Activated naive CD8-positive, alpha-beta T cell treated with anti-CD3 and anti-CD28 coated beads, Interleukin-2, amount 10 ng/mL, durations not matched to agents 7 days and 5 days (primary cell): ENCODE results near the gene EXOC6B. TPM values are rescaled to one million over a fixed set of nuclear protein-coding genes. Genes with fewer than 3 reads are reported as not detected.

Experiments used
- ATAC-seq: fragments of 150-1000 bp; cut with Tn5 transposase; one replicate; pipeline ENCODE4 v1.10.0; 2021; ENCODE audit warnings: low read depth, moderate library complexity
- POLR2A ChIA-PET: fragments of 350-600 bp; sonication (Branson Sonifier 250); formaldehyde crosslinking; loops from one replicate; lab custom pipeline; 2021; ENCODE audit warnings: antibody characterized with exemption; lab: Charles Lee
- DNase-seq: peaks from one replicate; pipeline ENCODE4 v3.0.0; 2021
- H3K27ac Mint-ChIP-seq: one replicate; pipeline ENCODE4 v1.8.0; 2022; ENCODE audit warnings: mild to moderate bottlenecking, mixed read lengths
- H3K27me3 Mint-ChIP-seq: one replicate; pipeline ENCODE4 v1.8.0; 2022; ENCODE audit warnings: mild to moderate bottlenecking, moderate library complexity, mixed read lengths
- H3K36me3 Mint-ChIP-seq: one replicate; pipeline ENCODE4 v1.8.0; 2021; ENCODE audit warnings: mild to moderate bottlenecking, mixed read lengths
- H3K4me1 Mint-ChIP-seq: one replicate; pipeline ENCODE4 v1.8.0; 2021; ENCODE audit warnings: mixed read lengths
- H3K4me3 Mint-ChIP-seq: one replicate; pipeline ENCODE4 v1.8.0; 2022; ENCODE audit warnings: mild to moderate bottlenecking, moderate library complexity, mixed read lengths
- H3K9me3 Mint-ChIP-seq: one replicate; pipeline ENCODE4 v1.8.0; 2021; ENCODE audit warnings: mixed read lengths
- total RNA-seq, 2 experiments: library from RNA; stranded (reverse); gene quantifications; one replicate each; pipeline ENCODE4 v1.2.3, GENCODE V29; 2021

The EXOC6B gene
- total RNA-seq, 2 experiments from 2014 or later: 20.7 to 22.7 TPM

GRCh38 chr2:72133721-72134407 lies 692.0 kb downstream of the EXOC6B start:
- H3K9me3 Mint-ChIP-seq: no peaks in the 10 kb centered on the region
- DNase-seq: no peak
- no peaks in the 10 kb centered on the region for H3K36me3 Mint-ChIP-seq
- H3K4me1 Mint-ChIP-seq: peaks cover 2% of the 10 kb centered on the region
- no peak for ATAC-seq
- POLR2A ChIA-PET: no interaction called here
- no peaks in the 10 kb centered on the region for H3K27me3 Mint-ChIP-seq
- H3K27ac Mint-ChIP-seq: no peak overlapping the region
- no peak overlapping the region for H3K4me3 Mint-ChIP-seq

- Mint-ChIP-seq H3K27me3 (no peaks in the 10 kb centered on the region), H3K27ac (no peak overlapping the region), H3K36me3 (no peaks in the 10 kb centered on the region), H3K4me1 (peaks cover 2% of the 10 kb centered on the region), H3K9me3 (no peaks in the 10 kb centered on the region), H3K4me3 (no peak overlapping the region)
- POLR2A ChIA-PET: no interaction called here
- no peak for ATAC-seq
- no peak for DNase-seq
Measured at GRCh38 chr2:72132981-72133720, 692.7 kb downstream of the EXOC6B start.

- H3K36me3 Mint-ChIP-seq: no peaks in the 10 kb centered on the region
- no peaks in the 10 kb centered on the region for H3K9me3 Mint-ChIP-seq
- POLR2A ChIA-PET: no interaction called here
- H3K4me3 Mint-ChIP-seq: no peak overlapping the region
- DNase-seq (no peak), ATAC-seq (no peak)
- H3K4me1 Mint-ChIP-seq: no peaks in the 10 kb centered on the region
- H3K27me3 Mint-ChIP-seq: no peaks in the 10 kb centered on the region
- H3K27ac Mint-ChIP-seq: no peak overlapping the region
Measured at GRCh38 chr2:72131916-72132841, 693.7 kb downstream of the EXOC6B start.

- H3K4me1 Mint-ChIP-seq: no peaks in the 10 kb centered on the region
- DNase-seq (no peak), ATAC-seq (no peak)
- H3K27ac Mint-ChIP-seq: no peak overlapping the region
- H3K9me3 Mint-ChIP-seq: no peaks in the 10 kb centered on the region
- POLR2A ChIA-PET: no interaction called here
- H3K27me3 Mint-ChIP-seq: no peaks in the 10 kb centered on the region
- H3K36me3 Mint-ChIP-seq: no peaks in the 10 kb centered on the region
- no peak overlapping the region for H3K4me3 Mint-ChIP-seq
Measured at GRCh38 chr2:72131371-72131891, 694.4 kb downstream of the EXOC6B start.

GRCh38 chr2:72130659-72131360 lies 695.0 kb downstream of the EXOC6B start:
- POLR2A ChIA-PET: no interaction called here
- Mint-ChIP-seq H3K4me1 (peaks cover 2% of the 10 kb centered on the region), H3K4me3 (no peak overlapping the region), H3K27me3 (no peaks in the 10 kb centered on the region), H3K27ac (no peak overlapping the region), H3K36me3 (no peaks in the 10 kb centered on the region), H3K9me3 (no peaks in the 10 kb centered on the region)
- no peak for ATAC-seq
- DNase-seq: no peak

- Mint-ChIP-seq H3K9me3 (no peaks in the 10 kb centered on the region), H3K36me3 (no peaks in the 10 kb centered on the region), H3K4me1 (peaks cover 2% of the 10 kb centered on the region), H3K4me3 (no peak overlapping the region), H3K27me3 (no peaks in the 10 kb centered on the region), H3K27ac (no peak overlapping the region)
- POLR2A ChIA-PET: no interaction called here
- DNase-seq (no peak), ATAC-seq (no peak)
Measured at GRCh38 chr2:72129681-72130340, 696.0 kb downstream of the EXOC6B start.

- peaks cover 2% of the 10 kb centered on the region for H3K4me1 Mint-ChIP-seq
- no peaks in the 10 kb centered on the region for H3K36me3 Mint-ChIP-seq
- no peak overlapping the region for H3K4me3 Mint-ChIP-seq
- H3K9me3 Mint-ChIP-seq: no peaks in the 10 kb centered on the region
- ATAC-seq: no peak
- no peak overlapping the region for H3K27ac Mint-ChIP-seq
- DNase-seq: no peak
- POLR2A ChIA-PET: no interaction called here
- no peaks in the 10 kb centered on the region for H3K27me3 Mint-ChIP-seq
Measured at GRCh38 chr2:72128843-72129227, 697.0 kb downstream of the EXOC6B start.

- ATAC-seq (no peak), DNase-seq (no peak)
- Mint-ChIP-seq H3K9me3 (no peaks in the 10 kb centered on the region), H3K27ac (no peak overlapping the region), H3K4me1 (peaks cover 2% of the 10 kb centered on the region), H3K4me3 (no peak overlapping the region), H3K27me3 (no peaks in the 10 kb centered on the region), H3K36me3 (no peaks in the 10 kb centered on the region)
- POLR2A ChIA-PET: no interaction called here
Measured at GRCh38 chr2:72128059-72128842, 697.6 kb downstream of the EXOC6B start.

- H3K36me3 Mint-ChIP-seq: no peaks in the 10 kb centered on the region
- H3K4me1 Mint-ChIP-seq: peaks cover 2% of the 10 kb centered on the region
- H3K9me3 Mint-ChIP-seq: no peaks in the 10 kb centered on the region
- H3K4me3 Mint-ChIP-seq: no peak overlapping the region
- ATAC-seq: no peak
- H3K27ac Mint-ChIP-seq: no peak overlapping the region
- peaks cover 5% of the 10 kb centered on the region for H3K27me3 Mint-ChIP-seq
- POLR2A ChIA-PET: no interaction called here
- DNase-seq: no peak
Measured at GRCh38 chr2:72127401-72128058, 698.3 kb downstream of the EXOC6B start.

GRCh38 chr2:72126186-72127100 lies 699.4 kb downstream of the EXOC6B start:
- POLR2A ChIA-PET: interaction anchor here (0.8 kb wide), 1 partner anchor 535 kb away, joined by 3 read pairs; no protein-coding TSS in a partner anchor
- H3K4me1 Mint-ChIP-seq: peaks cover 2% of the 10 kb centered on the region
- DNase-seq: no peak
- ATAC-seq: no peak
- no peaks in the 10 kb centered on the region for H3K9me3 Mint-ChIP-seq
- H3K27ac Mint-ChIP-seq: no peak overlapping the region
- H3K36me3 Mint-ChIP-seq: no peaks in the 10 kb centered on the region
- H3K27me3 Mint-ChIP-seq: peaks cover 7% of the 10 kb centered on the region
- no peak overlapping the region for H3K4me3 Mint-ChIP-seq
